HCT116 (cell line): ENCODE data around the gene SLC35G6. TPM values are rescaled to one million over a fixed set of nuclear protein-coding genes. Genes with fewer than 3 reads are reported as not detected.

ENCODE experiments used
- ATAC-seq: fragments of 200-7000 bp; cut with Tn5 transposase; 2 replicates; pipeline ENCODE4 v1.9.1; 2020; ENCODE audit warnings: mild to moderate bottlenecking, moderate library complexity
- BruUV-seq: library from RNA; stranded (reverse); fragments of 400-500 nt; replicated peaks from 2 replicates; lab custom pipeline; 2021; lab: Mats Ljungman, UMichigan
- CTCF ChIA-PET: fragments of 300-600 bp; sonication (Branson Sonifier 250); formaldehyde crosslinking; loops from one replicate; lab custom pipeline; 2021; ENCODE audit warnings: antibody characterized with exemption; lab: Charles Lee
- POLR2A ChIA-PET: fragments of 300-600, 350-600 bp; sonication (Branson Sonifier 250); formaldehyde crosslinking; loops from one replicate; lab custom pipeline; 2021; ENCODE audit warnings: antibody characterized with exemption; lab: Charles Lee
- RAD21 ChIA-PET, 2 experiments: fragments of 300-600 bp; sonication (Branson Sonifier 250); formaldehyde crosslinking; loops; one replicate each; lab custom pipeline; 2023; ENCODE audit warnings: low total read pairs in 2 of 2; ENCODE audit not compliant: uncharacterized antibody in 2 of 2, unreplicated experiment in 2 of 2, low non-redundant PET in 1 of 2; lab: Charles Lee
- DNase-seq: peaks from one replicate; pipeline ENCODE4 v3.0.0-alpha.2; 2010; ENCODE audit warnings: low read depth, low spot score
- H2AFZ ChIP-seq: fragments of 200-600 bp; shearing (Covaris generic), sonication (generic); 2 replicates; pipeline ENCODE4 v1.6.1; 2017; ENCODE audit warnings: low read depth, mixed run types, mixed read lengths, antibody characterized with exemption, low read length; ENCODE audit not compliant: poor library complexity, severe bottlenecking
- H3K27ac ChIP-seq: 2 replicates; pipeline ENCODE4 v1.5.1; 2012; ENCODE audit warnings: low read depth, low read length
- H3K27me3 ChIP-seq: fragments of 200-600 bp; sonication (generic); 2 replicates; pipeline ENCODE4 v1.6.1; 2016; ENCODE audit warnings: mixed run types, low read length, mixed read lengths; ENCODE audit not compliant: insufficient read depth
- H3K36me3 ChIP-seq, 2 experiments: fragments of 200-500 bp in 1 of 2; fragments of 200-600 bp in 1 of 2; sonication (Bioruptor generic) in 1 of 2; sonication (generic) in 1 of 2; 2 replicates each; pipeline versions ENCODE4 v1.5.1 to v1.6.1; 2014 to 2016; ENCODE audit warnings: low read length in 2 of 2, inconsistent platforms in 1 of 2, mixed read lengths in 1 of 2, mixed run types in 1 of 2; ENCODE audit not compliant: insufficient read depth in 2 of 2, control insufficient read depth in 1 of 2
- H3K4me1 ChIP-seq, 2 experiments: fragments of 200-600 bp in 1 of 2; sonication (generic) in 1 of 2; 2 replicates each; pipeline versions ENCODE4 v1.5.1 to v1.6.1; 2012 to 2017; ENCODE audit warnings: low read length in 2 of 2, inconsistent platforms in 1 of 2, mild to moderate bottlenecking in 1 of 2, mixed read lengths in 1 of 2, mixed run types in 1 of 2, moderate library complexity in 1 of 2; ENCODE audit not compliant: insufficient read depth in 2 of 2, control insufficient read depth in 1 of 2
- H3K4me2 ChIP-seq: fragments of 200-600 bp; sonication (generic); 2 replicates; pipeline ENCODE4 v1.6.1; 2017; ENCODE audit warnings: mixed run types, low read length, mixed read lengths
- H3K4me3 ChIP-seq, 2 experiments: fragments of 200-600 bp in 1 of 2; sonication (generic) in 1 of 2; replicated peaks in 1 of 2; 2 replicates each; pipeline ENCODE4 v1.5.1; 2011 to 2016; ENCODE audit warnings: low read length in 2 of 2, control low read depth in 1 of 2, low read depth in 1 of 2, mild to moderate bottlenecking in 1 of 2, mixed read lengths in 1 of 2, mixed run types in 1 of 2
- H3K79me2 ChIP-seq: fragments of 200-600 bp; sonication (generic); 2 replicates; pipeline ENCODE4 v1.6.1; 2017; ENCODE audit warnings: mild to moderate bottlenecking, mixed run types, low read length, moderate library complexity, mixed read lengths; ENCODE audit not compliant: insufficient read depth
- H3K9ac ChIP-seq: fragments of 200-600 bp; sonication (generic); 2 replicates; pipeline ENCODE4 v1.6.1; 2016; ENCODE audit warnings: low read length, mixed read lengths
- H3K9me2 ChIP-seq: fragments of 200-600 bp; sonication (generic), shearing (Covaris generic); 2 replicates; pipeline ENCODE4 v1.6.1; 2017; ENCODE audit warnings: mixed run types, mild to moderate bottlenecking, moderate library complexity; ENCODE audit not compliant: insufficient read depth
- H3K9me3 ChIP-seq, 2 experiments: fragments of 200-500 bp in 1 of 2; fragments of 200-600 bp in 1 of 2; sonication (Bioruptor generic) in 1 of 2; sonication (generic) in 1 of 2; 2 replicates each; pipeline ENCODE4 v1.6.1; 2014 to 2017; ENCODE audit warnings: low read length in 2 of 2, mixed read lengths in 2 of 2, inconsistent platforms in 1 of 2, low read depth in 1 of 2, mild to moderate bottlenecking in 1 of 2, mixed run types in 1 of 2, moderate library complexity in 1 of 2; ENCODE audit not compliant: control insufficient read depth in 1 of 2, insufficient read depth in 1 of 2
- H4K20me1 ChIP-seq: fragments of 200-600 bp; sonication (generic), shearing (Covaris generic); 2 replicates; pipeline ENCODE4 v1.6.1; 2017; ENCODE audit warnings: mixed run types, mild to moderate bottlenecking, moderate library complexity; ENCODE audit not compliant: insufficient read depth
- ATF3 ChIP-seq: IDR thresholded peaks from 2 replicates; pipeline ENCODE4 v1.6.1; 2012
- CEBPB ChIP-seq: IDR thresholded peaks from 2 replicates; pipeline ENCODE4 v1.6.1; 2012; ENCODE audit warnings: low read depth
- CTCF ChIP-seq, 3 experiments: fragments of 200-600 bp in 1 of 3; sonication (generic) in 1 of 3; IDR thresholded peaks in 2 of 3; conservative IDR thresholded peaks in 1 of 3; 2 replicates each; pipeline ENCODE4 v1.5.1; 2012 to 2017; ENCODE audit warnings: low read depth in 2 of 3, low read length in 2 of 3, antibody characterized with exemption in 1 of 3, borderline replicate concordance in 1 of 3, control low read depth in 1 of 3, mild to moderate bottlenecking in 1 of 3, mixed read lengths in 1 of 3, mixed run types in 1 of 3, moderate library complexity in 1 of 3; ENCODE audit not compliant: insufficient read depth in 1 of 3
- EGR1 ChIP-seq: IDR thresholded peaks from 2 replicates; pipeline ENCODE4 v1.6.1; 2012; ENCODE audit warnings: low read depth
- EZH2 ChIP-seq: fragments of 200-600 bp; sonication (generic); IDR thresholded peaks from 2 replicates; pipeline ENCODE4 v1.6.1; 2017; ENCODE audit warnings: antibody characterized with exemption, mixed run types
- EZH2phosphoT487 ChIP-seq: fragments of 200-600 bp; IDR thresholded peaks from 2 replicates; pipeline ENCODE4 v1.6.1; 2018; ENCODE audit warnings: antibody characterized with exemption, borderline replicate concordance
- FOSL1 ChIP-seq: IDR thresholded peaks from 2 replicates; pipeline ENCODE4 v1.6.1; 2012; ENCODE audit warnings: low read depth
- JUND ChIP-seq: IDR thresholded peaks from 2 replicates; pipeline ENCODE4 v1.6.1; 2012
- POLR2A ChIP-seq: IDR thresholded peaks from 2 replicates; pipeline ENCODE4 v1.7.0; 2011; ENCODE audit warnings: borderline replicate concordance; ENCODE audit not compliant: insufficient read depth, insufficient read length; ENCODE audit errors: extremely low read depth
- REST ChIP-seq: IDR thresholded peaks from 2 replicates; pipeline ENCODE4 v1.6.1; 2012; ENCODE audit warnings: low read depth
- SIN3A ChIP-seq: IDR thresholded peaks from 2 replicates; pipeline ENCODE4 v1.6.1; 2012; ENCODE audit warnings: low read depth
- SP1 ChIP-seq: IDR thresholded peaks from 2 replicates; pipeline ENCODE4 v1.6.1; 2012; ENCODE audit warnings: low read depth
- SRF ChIP-seq: IDR thresholded peaks from 2 replicates; pipeline ENCODE4 v1.6.1; 2012; ENCODE audit warnings: low read depth
- TCF7L2 ChIP-seq: IDR thresholded peaks from 2 replicates; pipeline ENCODE4 v1.7.0; 2011; ENCODE audit warnings: borderline replicate concordance, inconsistent platforms; ENCODE audit not compliant: insufficient read depth, insufficient read length; ENCODE audit errors: extremely low read depth
- YY1 ChIP-seq: IDR thresholded peaks from 2 replicates; pipeline ENCODE4 v1.6.1; 2011; ENCODE audit warnings: low read length, low read depth, moderate library complexity, mild to moderate bottlenecking; ENCODE audit not compliant: insufficient replicate concordance; ENCODE audit errors: extremely low read depth
- ZBTB33 ChIP-seq: IDR thresholded peaks from 2 replicates; pipeline ENCODE4 v1.6.1; 2011; ENCODE audit warnings: mild to moderate bottlenecking, low read length, moderate library complexity; ENCODE audit not compliant: insufficient replicate concordance; ENCODE audit errors: extremely low read depth
- ZFX ChIP-seq: fragments of 450-650 bp; IDR thresholded peaks from 2 replicates; pipeline ENCODE4 v1.6.1; 2017
- ZNF274 ChIP-seq: fragments of 200-500 bp; sonication (Bioruptor generic); IDR thresholded peaks from 2 replicates; pipeline ENCODE4 v1.6.1; 2014; ENCODE audit warnings: mild to moderate bottlenecking, low read depth, low read length, inconsistent platforms
- intact Hi-C: fragments of 100-400 bp; cut with micrococcal nuclease; formaldehyde crosslinking; loops from 2 replicates; pipeline ENCODE4 v1.10.0; 2022
- total RNA-seq: library from RNA; stranded (reverse); gene quantifications from one replicate; pipeline ENCODE4 v1.2.1, GENCODE V29; 2021; ENCODE audit not compliant: unreplicated experiment

The SLC35G6 gene
- total RNA-seq, 1 experiment from 2014 or later = not detected

GRCh38 chr17:7502171-7502847 lies 21.1 kb downstream of the SLC35G6 start:
- no TSS peak for BruUV-seq
- no peak overlapping the region for H3K4me3 ChIP-seq
- no peak for TF ChIP-seq EZH2phosphoT487
- no peak for TF ChIP-seq EGR1
- no peak for TF ChIP-seq EZH2
- no peak for TF ChIP-seq SIN3A
- no peak for TF ChIP-seq CEBPB
- TF ChIP-seq TCF7L2 = no peak
- no peak for TF ChIP-seq REST
- no peak for TF ChIP-seq SP1
- no peak for TF ChIP-seq CTCF (IDR thresholded peaks at IDR 0.05 in 2 of 3, conservative IDR thresholded peaks at IDR 0.05 in 1 of 3; ENCODE audit: borderline replicate concordance in 1 of 3, insufficient read depth in 1 of 3, low read depth in 2 of 3, low read length in 2 of 3)
- TF ChIP-seq ZNF274 = no peak
- no peak for TF ChIP-seq SRF
- TF ChIP-seq YY1 = no peak
- TF ChIP-seq ATF3 = no peak
- TF ChIP-seq ZFX = no peak
- no peak for TF ChIP-seq JUND
- TF ChIP-seq POLR2A = no peak
- no peak for TF ChIP-seq ZBTB33
- no peak for TF ChIP-seq FOSL1
- RAD21 ChIA-PET = no interaction called here
- POLR2A ChIA-PET = no interaction called here
- no peak overlapping the region for H3K27ac ChIP-seq
- DNase-seq = no peak
- H3K79me2 ChIP-seq = peaks cover 64% of the 10 kb centered on the region; the same call in 1 of the 2 replicates
- intact Hi-C loops = no loop called here
- no peak overlapping the region for H3K9ac ChIP-seq
- ATAC-seq = peak; percentile 42; the same call in 1 of the 2 replicates
- H2AFZ ChIP-seq = no peak overlapping the region
- H3K36me3 ChIP-seq = peaks cover 74 to 81% of the 10 kb centered on the region in 2 experiments
- H3K4me2 ChIP-seq = no peak overlapping the region
- H4K20me1 ChIP-seq = 0 out of 2 replicates have a peak, but pooled peaks cover 3% of the 10 kb centered on the region
- no peaks in the 10 kb centered on the region for H3K9me3 ChIP-seq
- no peaks in the 10 kb centered on the region for H3K9me2 ChIP-seq
- H3K27me3 ChIP-seq = no peaks in the 10 kb centered on the region
- CTCF ChIA-PET = interaction anchor here (0.7 to 1.9 kb wide), 3 partner anchors 9 to 147 kb away, joined by 3 to 4 read pairs (median 3); no protein-coding TSS in a partner anchor
- no peaks in the 10 kb centered on the region for H3K4me1 ChIP-seq
